H1 (cell line): ENCODE data around the gene YBX2. TPM values are rescaled to one million over a fixed set of nuclear protein-coding genes. Genes with fewer than 3 reads are reported as not detected.

Source experiments
- BACH1 ChIP-seq: IDR thresholded peaks from 2 replicates; pipeline ENCODE4 v1.6.1; 2012; ENCODE audit warnings: low read length, improper control_type of control experiment
- CBX8 ChIP-seq: fragments of 300-800, 300-1000 bp; sonication (generic); IDR thresholded peaks from 2 replicates; pipeline ENCODE4 v1.7.1; 2016; ENCODE audit warnings: low read depth, low read length, borderline replicate concordance
- CHD2 ChIP-seq: IDR thresholded peaks from 2 replicates; pipeline ENCODE4 v1.6.1; 2012; ENCODE audit warnings: low read length, improper control_type of control experiment
- CREB1 ChIP-seq: IDR thresholded peaks from 2 replicates; pipeline ENCODE4 v1.6.1; 2012; ENCODE audit warnings: inconsistent platforms
- EGR1 ChIP-seq: IDR thresholded peaks from 2 replicates; pipeline ENCODE4 v1.6.1; 2011; ENCODE audit warnings: low read depth, low read length, borderline replicate concordance
- EP300 ChIP-seq, 2 experiments: IDR thresholded peaks; 1 replicate in 1 of 2; 2 replicates in 1 of 2; pipeline ENCODE4 v1.6.1; 2011 to 2012; ENCODE audit warnings: low read depth in 2 of 2, low read length in 2 of 2, mild to moderate bottlenecking in 2 of 2, borderline replicate concordance in 1 of 2, inconsistent platforms in 1 of 2, moderate library complexity in 1 of 2
- EZH2 ChIP-seq: fragments of 200-600 bp; sonication (generic); IDR thresholded peaks from 2 replicates; pipeline ENCODE4 v1.7.1; 2012; ENCODE audit warnings: low read depth, mild to moderate bottlenecking, moderate library complexity, low read length, inconsistent platforms; ENCODE audit not compliant: severe bottlenecking
- HDAC2 ChIP-seq, 2 experiments: fragments of 300-600 bp in 1 of 2; sonication (generic) in 1 of 2; IDR thresholded peaks; 2 replicates each; pipeline ENCODE4 v1.6.1; 2011 to 2012; ENCODE audit warnings: low read depth in 2 of 2, low read length in 2 of 2, mild to moderate bottlenecking in 2 of 2, moderate library complexity in 2 of 2, borderline replicate concordance in 1 of 2, inconsistent platforms in 1 of 2
- JUN ChIP-seq: IDR thresholded peaks from 2 replicates; pipeline ENCODE4 v1.6.1; 2011; ENCODE audit warnings: low read depth, mild to moderate bottlenecking, improper control_type of control experiment, low read length
- JUND ChIP-seq: IDR thresholded peaks from 2 replicates; pipeline ENCODE4 v1.6.1; 2011; ENCODE audit warnings: mild to moderate bottlenecking, improper control_type of control experiment, low read length
- NANOG ChIP-seq: IDR thresholded peaks from 2 replicates; pipeline ENCODE4 v1.6.1; 2011; ENCODE audit warnings: low read length, low read depth, mild to moderate bottlenecking, inconsistent platforms; ENCODE audit not compliant: insufficient read depth, poor library complexity, severe bottlenecking
- NRF1 ChIP-seq: IDR thresholded peaks from 2 replicates; pipeline ENCODE4 v1.6.1; 2011; ENCODE audit warnings: mild to moderate bottlenecking, low read depth, low read length, improper control_type of control experiment
- PHF8 ChIP-seq: fragments of 200-600 bp; sonication (generic); conservative IDR thresholded peaks from 2 replicates; pipeline ENCODE4 v1.7.1; 2012; ENCODE audit warnings: low read depth, mild to moderate bottlenecking, inconsistent platforms, low read length, moderate library complexity
- POLR2A ChIP-seq, 2 experiments: IDR thresholded peaks; 1 replicate in 1 of 2; 2 replicates in 1 of 2; pipeline ENCODE4 v1.6.1; 2011; ENCODE audit warnings: low read depth in 2 of 2, low read length in 2 of 2, mild to moderate bottlenecking in 2 of 2; ENCODE audit errors: control extremely low read depth in 1 of 2
- RAD21 ChIP-seq, 2 experiments: IDR thresholded peaks in 1 of 2; conservative IDR thresholded peaks in 1 of 2; 2 replicates each; pipeline ENCODE4 v1.6.1; 2011; ENCODE audit warnings: low read depth in 2 of 2, low read length in 2 of 2, improper control_type of control experiment in 1 of 2, inconsistent platforms in 1 of 2, mild to moderate bottlenecking in 1 of 2, moderate library complexity in 1 of 2
- SIN3A ChIP-seq, 2 experiments: IDR thresholded peaks in 1 of 2; conservative IDR thresholded peaks in 1 of 2; 2 replicates each; pipeline ENCODE4 v1.6.1; 2011 to 2012; ENCODE audit warnings: low read length in 2 of 2, improper control_type of control experiment in 1 of 2, low read depth in 1 of 2, mild to moderate bottlenecking in 1 of 2
- TAF1 ChIP-seq: IDR thresholded peaks from 2 replicates; pipeline ENCODE4 v1.6.1; 2011; ENCODE audit warnings: mild to moderate bottlenecking, low read depth, low read length
- TCF12 ChIP-seq: IDR thresholded peaks from 2 replicates; pipeline ENCODE4 v1.6.1; 2011; ENCODE audit warnings: low read depth, mild to moderate bottlenecking, low read length
- TEAD4 ChIP-seq: IDR thresholded peaks from 2 replicates; pipeline ENCODE4 v1.6.1; 2012; ENCODE audit warnings: low read depth, low read length, inconsistent platforms, mixed read lengths
- polyA plus RNA-seq, 7 experiments: library from polyadenylated mRNA; depleted of rRNA in 3 of 7; stranded (reverse) in 5 of 7; unstranded in 2 of 7; fragments of >200 nt in 5 of 7; fragments of 200-250 nt in 2 of 7; gene quantifications; 1 replicate in 5 of 7; 2 replicates in 1 of 7; 4 replicates in 1 of 7; pipeline versions ENCODE4 v1.2.1 to v1.2.3, GENCODE V29; 2011 to 2013; ENCODE audit warnings: missing spikeins in 2 of 7, mixed read lengths in 2 of 7
- total RNA-seq: library from RNA; stranded (reverse); fragmentation: NEBNext Ultra II Directional; extraction: Animal tissue kit (Norgen Biotek cat#: 25700); gene quantifications from 2 replicates; pipeline ENCODE4 v1.2.1, GENCODE V29; 2021
- TF ChIP-seq, protein P1 (sequence below): IDR thresholded peaks from 2 replicates; pipeline ENCODE4 v1.6.1; 2012; ENCODE audit warnings: inconsistent platforms
- TF ChIP-seq, protein P2 (sequence below), 3 experiments: IDR thresholded peaks; 1 replicate in 2 of 3; 2 replicates in 1 of 3; pipeline versions ENCODE4 v1.5.1 to v1.6.1; 2011; ENCODE audit warnings: low read length in 3 of 3, mild to moderate bottlenecking in 3 of 3, inconsistent platforms in 2 of 3, low read depth in 1 of 3, moderate library complexity in 1 of 3; ENCODE audit not compliant: insufficient read depth in 1 of 3; ENCODE audit errors: control extremely low read depth in 1 of 3

YBX2 gene
- total and polyA plus RNA-seq, 2 of the 8 experiments (the other 6 are each of a cell fraction or from before 2014, with no cell fraction given): 19.2 to 30.5 TPM

DNA sequence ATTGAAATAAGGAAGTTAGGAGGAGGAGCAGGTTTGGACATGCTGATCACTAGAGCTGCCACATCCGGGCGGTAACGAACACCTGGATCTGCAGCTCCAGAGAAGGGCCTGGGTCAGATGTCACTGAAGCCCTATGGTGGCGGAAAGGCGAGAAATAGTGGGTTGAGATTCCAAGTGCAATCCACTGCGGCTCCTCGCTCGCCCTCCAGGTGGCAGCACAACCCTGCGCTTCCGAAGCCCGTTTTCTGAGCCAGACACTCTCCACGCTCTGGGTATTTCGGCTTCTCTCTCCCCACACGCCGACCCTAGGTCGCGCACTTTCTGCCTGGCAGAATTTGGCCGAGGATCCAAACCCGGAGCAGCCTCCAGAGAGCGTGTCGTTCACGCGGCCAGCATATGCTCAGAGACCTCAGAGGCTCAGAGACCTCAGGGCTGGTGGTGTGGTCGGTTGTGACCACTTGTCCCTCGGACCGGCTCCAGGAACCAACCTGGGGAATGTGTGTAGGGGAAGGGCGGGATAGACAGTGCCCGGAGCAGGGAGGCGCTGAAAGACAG is 13.8 kb downstream of the YBX2 start (continued):
- peak; percentile 95 to 96 for TF ChIP-seq RAD21 (IDR thresholded peaks at IDR 0.05 in 1 of 2, conservative IDR thresholded peaks at IDR 0.05 in 1 of 2; ENCODE audit: low read depth in 2 of 2, low read length in 2 of 2)
- no peak for TF ChIP-seq CBX8
- peak in 1 of 2 experiments; percentile 79; a peak in 2 of 3 replicates for TF ChIP-seq POLR2A (IDR thresholded peaks at IDR 0.05; ENCODE audit: control extremely low read depth in 1 of 2, low read depth in 2 of 2, low read length in 2 of 2)
- TF ChIP-seq BACH1: peak; percentile 80
- no peak for TF ChIP-seq EGR1
- TF ChIP-seq CHD2: peak; percentile 61; the same call in 1 of the 2 replicates
- peak in 1 of 2 experiments; percentile 10; a peak in 1 of 3 replicates for TF ChIP-seq EP300 (IDR thresholded peaks at IDR 0.05; ENCODE audit: borderline replicate concordance in 1 of 2, low read depth in 2 of 2, low read length in 2 of 2)
- no peak for TF ChIP-seq EZH2
- peak; percentile 63 to 86; a peak in 3 of 4 replicates for TF ChIP-seq SIN3A (conservative IDR thresholded peaks at IDR 0.05 in 1 of 2, IDR thresholded peaks at IDR 0.05 in 1 of 2; ENCODE audit: low read depth in 1 of 2, low read length in 2 of 2)
- 0 out of 2 replicates have a peak, but pooled peaks have one; percentile 35 for TF ChIP-seq PHF8
- TF ChIP-seq, protein P1, sequence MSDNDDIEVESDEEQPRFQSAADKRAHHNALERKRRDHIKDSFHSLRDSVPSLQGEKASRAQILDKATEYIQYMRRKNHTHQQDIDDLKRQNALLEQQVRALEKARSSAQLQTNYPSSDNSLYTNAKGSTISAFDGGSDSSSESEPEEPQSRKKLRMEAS: peak; percentile 67
- TF ChIP-seq TAF1: peak; percentile 66; the same call in 1 of the 2 replicates
- no peak for TF ChIP-seq JUN
- TF ChIP-seq NANOG: no peak
- peak; percentile 71 for TF ChIP-seq CREB1
- peak; percentile 42 to 96; a peak in 2 of 4 replicates for TF ChIP-seq HDAC2 (IDR thresholded peaks at IDR 0.05; ENCODE audit: borderline replicate concordance in 1 of 2, low read depth in 2 of 2, low read length in 2 of 2)
- TF ChIP-seq TCF12: peak; percentile 38; the same call in 1 of the 2 replicates
- no peak for TF ChIP-seq NRF1
- TF ChIP-seq, protein P2, sequence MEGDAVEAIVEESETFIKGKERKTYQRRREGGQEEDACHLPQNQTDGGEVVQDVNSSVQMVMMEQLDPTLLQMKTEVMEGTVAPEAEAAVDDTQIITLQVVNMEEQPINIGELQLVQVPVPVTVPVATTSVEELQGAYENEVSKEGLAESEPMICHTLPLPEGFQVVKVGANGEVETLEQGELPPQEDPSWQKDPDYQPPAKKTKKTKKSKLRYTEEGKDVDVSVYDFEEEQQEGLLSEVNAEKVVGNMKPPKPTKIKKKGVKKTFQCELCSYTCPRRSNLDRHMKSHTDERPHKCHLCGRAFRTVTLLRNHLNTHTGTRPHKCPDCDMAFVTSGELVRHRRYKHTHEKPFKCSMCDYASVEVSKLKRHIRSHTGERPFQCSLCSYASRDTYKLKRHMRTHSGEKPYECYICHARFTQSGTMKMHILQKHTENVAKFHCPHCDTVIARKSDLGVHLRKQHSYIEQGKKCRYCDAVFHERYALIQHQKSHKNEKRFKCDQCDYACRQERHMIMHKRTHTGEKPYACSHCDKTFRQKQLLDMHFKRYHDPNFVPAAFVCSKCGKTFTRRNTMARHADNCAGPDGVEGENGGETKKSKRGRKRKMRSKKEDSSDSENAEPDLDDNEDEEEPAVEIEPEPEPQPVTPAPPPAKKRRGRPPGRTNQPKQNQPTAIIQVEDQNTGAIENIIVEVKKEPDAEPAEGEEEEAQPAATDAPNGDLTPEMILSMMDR (IDR thresholded peaks at IDR 0.05; ENCODE audit: control extremely low read depth in 1 of 3, insufficient read depth in 1 of 3, low read depth in 1 of 3, low read length in 3 of 3): peak; percentile 94 to 100 (median 97)
- TF ChIP-seq JUND: no peak; the same call in 1 of the 2 replicates
- peak; percentile 78 for TF ChIP-seq TEAD4
